HepG2 (cell line): Measurements from ENCODE around the gene BIRC7. TPM values are rescaled to one million over a fixed set of nuclear protein-coding genes. Genes with fewer than 3 reads are reported as not detected.

Source experiments
- GATAD1 ChIP-seq: IDR thresholded peaks from 2 replicates; pipeline ENCODE4 v1.6.1; 2016; ENCODE audit warnings: missing genetic modification reagents, missing compliant biosample characterization
- HNRNPLL ChIP-seq: fragments of 200-400 bp; formaldehyde crosslinking; IDR thresholded peaks from 2 replicates; pipeline ENCODE4 v1.6.1; 2017; ENCODE audit warnings: mild to moderate bottlenecking, low read depth, low read length; ENCODE audit not compliant: poor library complexity, severe bottlenecking
- NCOA2 ChIP-seq: sonication (generic); formaldehyde crosslinking; IDR thresholded peaks from 2 replicates; pipeline ENCODE4 v1.8.0; 2022; ENCODE audit warnings: inconsistent platforms
- NFIB ChIP-seq: sonication (generic); formaldehyde crosslinking; IDR thresholded peaks from 2 replicates; pipeline ENCODE4 v1.9.0; 2021; ENCODE audit warnings: missing genetic modification reagents, mild to moderate bottlenecking, borderline replicate concordance
- PBX2 ChIP-seq: IDR thresholded peaks from 2 replicates; pipeline ENCODE4 v1.6.1; 2016; ENCODE audit warnings: control low read depth
- RFX1 ChIP-seq: fragments of 450-650 bp; IDR thresholded peaks from 2 replicates; pipeline ENCODE4 v1.6.1; 2017
- SMARCE1 ChIP-seq: fragments of 450-650 bp; IDR thresholded peaks from 2 replicates; pipeline ENCODE4 v1.6.1; 2017; ENCODE audit warnings: borderline replicate concordance
- ZBTB3 ChIP-seq: sonication (generic); formaldehyde crosslinking; IDR thresholded peaks from 2 replicates; pipeline ENCODE4 v1.4.0; 2020; ENCODE audit warnings: low read depth, mild to moderate bottlenecking, moderate library complexity, missing genetic modification reagents, borderline replicate concordance
- ZFP1 ChIP-seq: IDR thresholded peaks from 2 replicates; pipeline ENCODE4 v1.6.1; 2016
- ZFP90 ChIP-seq: sonication (generic); formaldehyde crosslinking; IDR thresholded peaks from 2 replicates; pipeline ENCODE4 v1.8.0; 2022; ENCODE audit warnings: missing genetic modification reagents, mild to moderate bottlenecking, inconsistent platforms, borderline replicate concordance
- ZHX2 ChIP-seq, 2 experiments: sonication (generic) in 1 of 2; formaldehyde crosslinking in 1 of 2; IDR thresholded peaks; 2 replicates each; pipeline versions ENCODE4 v1.6.1 to v1.9.0; 2014 to 2022; ENCODE audit warnings: antibody characterized with exemption in 1 of 2, borderline replicate concordance in 1 of 2, inconsistent platforms in 1 of 2, low read depth in 1 of 2, missing genetic modification reagents in 1 of 2
- ZNF263 ChIP-seq: sonication (generic); formaldehyde crosslinking; IDR thresholded peaks from 2 replicates; pipeline ENCODE4 v1.4.0; 2020; ENCODE audit warnings: missing genetic modification reagents
- ZNF367 ChIP-seq: sonication (generic); formaldehyde crosslinking; IDR thresholded peaks from 2 replicates; pipeline ENCODE4 v1.4.0; 2020; ENCODE audit warnings: missing genetic modification reagents, borderline replicate concordance
- ZNF703 ChIP-seq: sonication (generic); formaldehyde crosslinking; IDR thresholded peaks from 2 replicates; pipeline ENCODE4 v1.5.1; 2020; ENCODE audit warnings: missing genetic modification reagents, mild to moderate bottlenecking, moderate library complexity, borderline replicate concordance
- ZSCAN30 ChIP-seq: sonication (generic); formaldehyde crosslinking; IDR thresholded peaks from 2 replicates; pipeline ENCODE4 v1.5.0; 2020; ENCODE audit warnings: mild to moderate bottlenecking, missing genetic modification reagents
- polyA plus RNA-seq, 8 experiments: library from polyadenylated mRNA; depleted of rRNA in 3 of 8; stranded (reverse) in 7 of 8; unstranded in 1 of 8; fragments of >200 nt; fragmentation: Illumina TruSeq in 4 of 8; extraction: Trizol in 4 of 8; gene quantifications; 2 replicates each; pipeline versions ENCODE4 v1.2.1 to v1.2.3, GENCODE V29; 2011 to 2016; ENCODE audit warnings: low read depth in 4 of 8, missing spikeins in 1 of 8, mixed read lengths in 1 of 8; ENCODE audit not compliant: insufficient read depth in 1 of 8
- total RNA-seq, 5 experiments: library from RNA; depleted of rRNA; stranded (reverse); fragments of >200 nt; fragmentation: Illumina TruSeq; extraction: Trizol; gene quantifications; 2 replicates each; pipeline ENCODE4 v1.2.3, GENCODE V29; 2016; ENCODE audit warnings: low read depth in 1 of 5
- TF ChIP-seq, protein P1 (sequence below): sonication (generic); formaldehyde crosslinking; IDR thresholded peaks from 2 replicates; pipeline ENCODE4 v1.5.0; 2020; ENCODE audit warnings: missing genetic modification reagents
- TF ChIP-seq, protein P2 (sequence below): sonication (generic); formaldehyde crosslinking; IDR thresholded peaks from 2 replicates; pipeline ENCODE4 v1.8.0; 2022; ENCODE audit warnings: missing genetic modification reagents, mild to moderate bottlenecking, borderline replicate concordance

BIRC7 gene
- total and polyA plus RNA-seq, 2 of the 13 experiments (the other 11 are each of a cell fraction or from before 2014, with no cell fraction given): 0.27 to 5.1 TPM

- TF ChIP-seq, protein P1, sequence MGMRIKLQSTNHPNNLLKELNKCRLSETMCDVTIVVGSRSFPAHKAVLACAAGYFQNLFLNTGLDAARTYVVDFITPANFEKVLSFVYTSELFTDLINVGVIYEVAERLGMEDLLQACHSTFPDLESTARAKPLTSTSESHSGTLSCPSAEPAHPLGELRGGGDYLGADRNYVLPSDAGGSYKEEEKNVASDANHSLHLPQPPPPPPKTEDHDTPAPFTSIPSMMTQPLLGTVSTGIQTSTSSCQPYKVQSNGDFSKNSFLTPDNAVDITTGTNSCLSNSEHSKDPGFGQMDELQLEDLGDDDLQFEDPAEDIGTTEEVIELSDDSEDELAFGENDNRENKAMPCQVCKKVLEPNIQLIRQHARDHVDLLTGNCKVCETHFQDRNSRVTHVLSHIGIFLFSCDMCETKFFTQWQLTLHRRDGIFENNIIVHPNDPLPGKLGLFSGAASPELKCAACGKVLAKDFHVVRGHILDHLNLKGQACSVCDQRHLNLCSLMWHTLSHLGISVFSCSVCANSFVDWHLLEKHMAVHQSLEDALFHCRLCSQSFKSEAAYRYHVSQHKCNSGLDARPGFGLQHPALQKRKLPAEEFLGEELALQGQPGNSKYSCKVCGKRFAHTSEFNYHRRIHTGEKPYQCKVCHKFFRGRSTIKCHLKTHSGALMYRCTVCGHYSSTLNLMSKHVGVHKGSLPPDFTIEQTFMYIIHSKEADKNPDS (CRISPR knock-in tag): no peak
- TF ChIP-seq GATAD1 (peak; percentile 37; the same call in 1 of the 2 replicates), ZBTB3 (CRISPR knock-in tag) (no peak), ZNF367 (CRISPR knock-in tag) (no peak), ZNF263 (CRISPR knock-in tag) (peak; percentile 54; the same call in 1 of the 2 replicates), ZFP1 (CRISPR knock-in tag) (no peak), ZSCAN30 (CRISPR knock-in tag) (no peak), ZHX2 (IDR thresholded peaks at IDR 0.05; ENCODE audit: low read depth) (no peak), ZHX2 (CRISPR knock-in tag; IDR thresholded peaks at IDR 0.05; ENCODE audit: borderline replicate concordance) (no peak), NCOA2 (no peak), PBX2 (CRISPR knock-in tag) (no peak), ZFP90 (CRISPR knock-in tag) (peak; percentile 64; the same call in 1 of the 2 replicates), RFX1 (no peak), SMARCE1 (no peak), ZNF703 (CRISPR knock-in tag) (no peak), HNRNPLL (no peak), NFIB (CRISPR knock-in tag) (no peak)
- TF ChIP-seq, protein P2, sequence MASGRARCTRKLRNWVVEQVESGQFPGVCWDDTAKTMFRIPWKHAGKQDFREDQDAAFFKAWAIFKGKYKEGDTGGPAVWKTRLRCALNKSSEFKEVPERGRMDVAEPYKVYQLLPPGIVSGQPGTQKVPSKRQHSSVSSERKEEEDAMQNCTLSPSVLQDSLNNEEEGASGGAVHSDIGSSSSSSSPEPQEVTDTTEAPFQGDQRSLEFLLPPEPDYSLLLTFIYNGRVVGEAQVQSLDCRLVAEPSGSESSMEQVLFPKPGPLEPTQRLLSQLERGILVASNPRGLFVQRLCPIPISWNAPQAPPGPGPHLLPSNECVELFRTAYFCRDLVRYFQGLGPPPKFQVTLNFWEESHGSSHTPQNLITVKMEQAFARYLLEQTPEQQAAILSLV (CRISPR knock-in tag): no peak
These were observed 20.3 kb upstream of the BIRC7 start (continued) for GRCh38 chr20:63215101-63216040.
